GM21529 (cell line): ENCODE measurements around the gene SLC35A4.
"Not testable (repeated sequence)": the region's sequence is repeated elsewhere in the genome, so short reads cannot be mapped to it uniquely, and the experiment has no call there.

Experiments
- ATAC-seq: cut with Tn5 transposase; IDR thresholded peaks from one replicate; pipeline ENCODE4 v1.9.1; 2021; ENCODE audit not compliant: unreplicated experiment

SLC35A4 gene

DNA sequence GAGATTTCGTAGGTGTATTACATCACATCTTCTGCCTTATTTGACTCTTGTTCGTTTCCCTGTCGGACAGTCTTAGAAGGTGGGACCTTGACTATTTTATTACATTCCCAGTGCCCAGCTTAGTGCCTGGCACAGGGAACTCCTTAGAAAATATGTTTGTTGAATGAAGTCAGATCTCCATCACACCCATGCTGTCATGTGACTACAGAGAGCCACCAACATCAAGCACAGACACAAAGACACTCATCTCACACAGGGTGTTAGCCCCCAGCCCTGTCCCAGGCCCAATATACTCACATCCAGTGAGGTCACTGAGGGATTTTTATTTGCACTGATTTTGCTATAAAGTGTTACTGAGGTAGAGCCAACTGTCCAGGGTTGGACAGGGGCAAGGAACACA, 6.7 kb upstream of the SLC35A4 start:
- no peak for ATAC-seq

DNA sequence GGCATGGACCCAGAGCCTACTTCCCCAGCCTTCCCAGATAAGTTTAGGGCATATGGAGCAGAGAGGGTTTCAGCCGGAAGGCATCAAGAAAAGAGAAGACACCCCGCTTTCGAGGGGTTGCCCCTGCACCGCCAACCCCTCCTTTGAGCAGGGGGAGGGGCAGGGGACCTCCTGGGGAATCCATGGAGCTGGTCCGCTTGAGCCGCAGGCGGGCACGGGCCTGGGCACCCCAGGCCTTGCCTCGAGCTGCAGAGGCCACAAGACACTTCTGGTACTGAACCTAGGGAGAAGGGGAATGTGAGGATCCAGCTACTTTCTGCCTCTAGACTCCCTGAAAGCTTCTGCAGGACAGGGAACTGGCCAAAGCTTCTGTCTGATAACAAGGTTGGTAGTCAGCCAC, 6.1 kb upstream of the SLC35A4 start:
- ATAC-seq: no peak

DNA sequence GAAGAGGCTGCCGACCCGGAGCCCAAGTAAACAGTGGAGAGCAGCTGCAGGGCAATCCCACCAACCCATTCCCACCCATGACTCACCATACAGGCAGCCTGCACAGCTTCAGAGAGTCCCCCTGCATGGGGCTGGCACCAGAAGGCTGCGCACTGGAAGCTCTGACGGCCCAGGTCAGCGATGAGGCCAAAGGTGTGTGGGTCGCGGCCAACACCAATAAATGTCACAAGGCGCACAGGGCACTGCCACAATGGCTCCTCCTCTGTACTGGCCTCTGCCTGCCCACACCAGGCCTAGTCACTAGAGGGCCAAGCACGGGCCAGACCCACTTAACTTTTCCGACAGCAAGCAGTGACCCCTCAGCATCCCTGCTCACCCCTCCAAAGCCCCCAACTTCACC, 4.4 kb upstream of the SLC35A4 start:
- ATAC-seq: no peak

DNA sequence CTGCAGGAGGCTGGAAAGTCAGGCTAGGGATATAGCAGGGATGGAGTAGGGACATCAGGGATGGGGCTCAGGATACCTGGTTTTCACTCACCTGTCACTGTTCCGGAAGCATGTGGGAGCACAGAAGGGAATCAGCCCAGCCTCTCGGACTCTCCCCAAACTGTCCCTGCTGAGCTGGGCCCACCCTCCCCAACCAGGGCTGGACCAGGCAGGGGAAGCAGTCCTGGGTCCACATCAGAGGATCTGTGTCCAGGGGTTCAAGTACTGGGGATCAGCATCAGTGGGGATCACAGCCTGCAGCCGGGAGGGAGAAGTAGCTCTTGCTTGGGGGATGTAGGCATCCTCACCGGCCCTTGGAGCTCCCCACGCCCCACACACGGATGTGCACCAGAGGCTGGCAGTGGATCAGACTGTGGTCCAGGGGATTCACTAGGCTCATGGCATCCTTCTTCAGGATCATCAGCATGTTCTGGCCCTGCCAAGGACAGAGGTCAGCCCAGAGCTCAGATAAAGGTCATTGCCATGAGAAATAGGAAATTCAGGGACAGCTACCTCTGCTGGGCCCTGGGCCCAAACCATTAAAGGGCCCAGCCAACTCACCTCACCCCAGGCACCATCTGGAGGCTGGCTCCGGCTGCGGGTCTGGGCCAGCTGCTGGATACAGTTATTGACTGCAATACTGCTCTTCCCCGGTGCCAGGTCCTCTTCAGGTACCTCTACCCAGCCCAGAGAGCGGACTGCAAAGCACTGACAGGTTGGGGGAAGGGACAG, 2.7 kb upstream of the SLC35A4 start:
- no peak for ATAC-seq

DNA sequence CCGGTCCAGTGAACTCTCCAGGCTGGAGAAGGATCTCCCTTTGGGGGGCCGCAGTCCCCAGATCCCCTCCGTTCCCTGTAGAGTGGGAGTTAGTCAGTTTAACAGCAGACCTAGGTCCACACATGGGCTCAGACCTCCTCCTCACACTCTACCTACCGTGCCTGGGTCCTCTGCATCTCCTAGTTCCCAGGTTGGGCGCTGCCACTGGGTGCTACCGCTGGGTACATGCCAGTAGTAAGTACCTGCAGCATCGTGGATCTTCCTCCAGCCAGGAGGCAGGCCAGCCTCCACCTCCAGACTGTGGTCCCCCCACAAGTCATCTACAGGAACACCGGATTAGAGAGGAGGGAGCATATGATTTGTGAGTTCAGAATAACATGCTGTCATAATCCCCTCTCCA, 1.0 kb upstream of the SLC35A4 start:
- no peak for ATAC-seq

DNA sequence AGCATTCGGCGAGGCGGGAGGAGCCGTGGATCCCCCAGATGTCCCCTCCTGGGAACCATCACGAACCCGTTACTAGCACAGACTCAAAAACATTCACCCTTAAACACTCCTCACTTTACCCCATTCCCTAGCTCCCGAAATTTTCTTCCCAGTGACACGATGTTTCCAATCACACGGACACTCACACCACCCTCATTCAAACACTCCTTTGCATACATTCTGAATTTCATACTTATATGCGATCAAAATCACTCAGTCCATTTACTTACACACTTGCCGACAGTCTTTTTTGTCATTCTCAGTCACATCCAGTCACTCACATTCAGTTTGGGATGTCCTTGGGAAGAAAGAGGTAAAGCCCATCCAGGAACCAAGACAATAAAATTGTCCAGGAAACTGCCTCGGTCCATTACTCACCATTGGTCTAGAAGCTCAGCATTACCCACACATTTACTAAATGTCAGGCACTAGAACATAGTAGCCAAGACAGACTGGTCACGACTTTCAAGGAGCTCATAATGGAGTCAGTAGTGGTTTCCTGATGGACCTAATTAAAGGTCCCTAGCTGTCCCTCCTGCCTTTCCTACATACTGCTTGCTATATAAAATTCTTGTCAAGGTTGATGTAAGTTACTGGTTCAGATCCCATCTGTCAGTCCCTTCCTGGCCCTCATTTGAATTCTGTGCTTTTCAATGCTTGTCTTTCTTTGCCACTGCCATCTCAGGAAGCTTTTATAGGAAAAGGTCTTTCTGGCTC, 574 bp downstream of the SLC35A4 start:
- no peak for ATAC-seq

DNA sequence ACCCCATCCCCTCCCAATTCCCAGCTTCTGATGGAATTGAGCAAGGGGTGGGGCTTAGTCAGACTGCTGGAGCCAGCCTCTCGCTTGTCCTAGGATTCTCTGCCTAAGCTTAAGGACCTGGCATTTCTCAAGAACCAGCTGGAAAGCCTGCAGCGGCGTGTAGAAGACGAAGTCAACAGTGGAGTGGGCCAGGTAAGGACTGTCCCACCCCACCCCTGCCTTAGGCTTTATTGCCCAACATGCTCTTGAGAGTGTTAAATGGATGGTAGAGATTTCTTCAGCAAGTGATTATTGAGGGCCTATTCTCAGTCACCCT, 1.1 kb downstream of the SLC35A4 start:
- no peak for ATAC-seq

DNA sequence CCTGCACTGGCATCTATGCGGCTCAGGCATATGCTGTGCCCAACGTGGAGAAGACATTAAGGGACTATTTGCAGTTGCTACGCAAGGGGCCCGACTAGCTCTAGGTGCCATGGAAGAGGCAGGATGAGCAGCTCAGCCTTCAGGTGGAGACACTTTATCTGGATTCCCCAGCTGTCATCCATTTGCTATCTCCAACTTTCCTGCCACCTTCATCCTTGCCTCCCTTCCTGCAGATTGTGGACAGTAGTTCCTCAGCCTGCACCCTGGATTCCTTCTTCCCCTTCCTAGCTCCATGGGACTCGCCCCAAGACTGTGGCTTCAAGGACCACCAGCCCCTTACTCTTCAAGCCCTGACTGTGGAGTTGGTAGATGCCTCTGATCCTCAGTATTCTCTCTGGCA, 2.0 kb downstream of the SLC35A4 start:
- no peak for ATAC-seq

DNA sequence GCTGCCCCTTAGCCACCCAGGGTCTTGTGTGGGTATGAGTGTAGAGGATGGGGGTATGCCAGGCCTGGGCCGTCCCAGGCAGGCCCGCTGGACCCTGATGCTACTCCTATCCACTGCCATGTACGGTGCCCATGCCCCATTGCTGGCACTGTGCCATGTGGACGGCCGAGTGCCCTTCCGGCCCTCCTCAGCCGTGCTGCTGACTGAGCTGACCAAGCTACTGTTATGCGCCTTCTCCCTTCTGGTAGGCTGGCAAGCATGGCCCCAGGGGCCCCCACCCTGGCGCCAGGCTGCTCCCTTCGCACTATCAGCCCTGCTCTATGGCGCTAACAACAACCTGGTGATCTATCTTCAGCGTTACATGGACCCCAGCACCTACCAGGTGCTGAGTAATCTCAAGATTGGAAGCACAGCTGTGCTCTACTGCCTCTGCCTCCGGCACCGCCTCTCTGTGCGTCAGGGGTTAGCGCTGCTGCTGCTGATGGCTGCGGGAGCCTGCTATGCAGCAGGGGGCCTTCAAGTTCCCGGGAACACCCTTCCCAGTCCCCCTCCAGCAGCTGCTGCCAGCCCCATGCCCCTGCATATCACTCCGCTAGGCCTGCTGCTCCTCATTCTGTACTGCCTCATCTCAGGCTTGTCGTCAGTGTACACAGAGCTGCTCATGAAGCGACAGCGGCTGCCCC, 2.6 kb downstream of the SLC35A4 start:
- no peak for ATAC-seq

DNA sequence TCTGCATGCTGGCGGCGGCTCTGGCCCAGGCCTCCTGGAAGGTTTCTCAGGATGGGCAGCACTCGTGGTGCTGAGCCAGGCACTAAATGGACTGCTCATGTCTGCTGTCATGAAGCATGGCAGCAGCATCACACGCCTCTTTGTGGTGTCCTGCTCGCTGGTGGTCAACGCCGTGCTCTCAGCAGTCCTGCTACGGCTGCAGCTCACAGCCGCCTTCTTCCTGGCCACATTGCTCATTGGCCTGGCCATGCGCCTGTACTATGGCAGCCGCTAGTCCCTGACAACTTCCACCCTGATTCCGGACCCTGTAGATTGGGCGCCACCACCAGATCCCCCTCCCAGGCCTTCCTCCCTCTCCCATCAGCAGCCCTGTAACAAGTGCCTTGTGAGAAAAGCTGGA, 3.2 kb downstream of the SLC35A4 start:
- no peak for ATAC-seq

DNA sequence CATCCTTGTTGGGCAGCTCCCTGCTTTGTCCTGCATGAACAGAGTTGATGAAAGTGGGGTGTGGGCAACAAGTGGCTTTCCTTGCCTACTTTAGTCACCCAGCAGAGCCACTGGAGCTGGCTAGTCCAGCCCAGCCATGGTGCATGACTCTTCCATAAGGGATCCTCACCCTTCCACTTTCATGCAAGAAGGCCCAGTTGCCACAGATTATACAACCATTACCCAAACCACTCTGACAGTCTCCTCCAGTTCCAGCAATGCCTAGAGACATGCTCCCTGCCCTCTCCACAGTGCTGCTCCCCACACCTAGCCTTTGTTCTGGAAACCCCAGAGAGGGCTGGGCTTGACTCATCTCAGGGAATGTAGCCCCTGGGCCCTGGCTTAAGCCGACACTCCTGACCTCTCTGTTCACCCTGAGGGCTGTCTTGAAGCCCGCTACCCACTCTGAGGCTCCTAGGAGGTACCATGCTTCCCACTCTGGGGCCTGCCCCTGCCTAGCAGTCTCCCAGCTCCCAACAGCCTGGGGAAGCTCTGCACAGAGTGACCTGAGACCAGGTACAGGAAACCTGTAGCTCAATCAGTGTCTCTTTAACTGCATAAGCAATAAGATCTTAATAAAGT, 3.9 kb downstream of the SLC35A4 start:
- ATAC-seq: no peak

DNA sequence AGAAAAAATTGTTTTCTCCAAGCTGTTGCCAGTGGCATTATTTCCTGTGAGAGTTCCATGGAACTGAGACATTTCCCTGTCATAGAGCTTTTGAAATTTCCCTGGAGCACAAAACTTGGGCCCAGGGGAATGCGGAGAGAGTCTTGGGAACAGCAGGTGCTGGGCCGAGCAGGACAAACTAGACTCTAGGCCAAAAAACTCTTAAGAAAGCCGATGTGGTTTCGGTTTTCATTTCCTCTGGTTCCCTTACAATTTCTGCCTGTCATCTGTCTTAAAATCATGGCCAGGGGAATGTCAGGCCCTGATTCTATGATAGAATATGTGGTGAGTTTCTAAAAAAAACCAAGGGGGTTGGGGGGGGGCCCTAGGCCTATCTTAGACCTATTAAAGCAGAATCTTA, 4.6 kb downstream of the SLC35A4 start:
- no peak for ATAC-seq

DNA sequence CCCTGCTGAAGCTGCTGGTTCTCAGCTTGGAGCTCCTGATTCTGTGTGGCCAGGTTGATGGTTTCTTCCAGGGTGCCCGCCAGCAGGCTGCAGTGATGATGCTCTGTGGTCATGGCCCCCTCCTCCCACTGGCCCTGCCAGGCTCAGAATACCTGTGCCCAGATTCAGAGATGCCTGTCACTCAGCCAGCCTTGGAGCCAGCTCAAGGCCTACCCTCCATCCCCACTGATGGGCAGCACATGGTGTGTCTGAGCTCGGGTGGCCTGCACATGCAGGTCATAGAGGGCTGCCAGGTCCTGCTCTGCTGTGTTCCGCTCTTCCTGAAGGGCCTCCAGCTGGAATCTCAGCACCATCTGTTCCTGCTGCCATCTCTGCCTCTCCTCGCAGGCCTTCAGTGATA, 5.4 kb downstream of the SLC35A4 start:
- no peak for ATAC-seq

DNA sequence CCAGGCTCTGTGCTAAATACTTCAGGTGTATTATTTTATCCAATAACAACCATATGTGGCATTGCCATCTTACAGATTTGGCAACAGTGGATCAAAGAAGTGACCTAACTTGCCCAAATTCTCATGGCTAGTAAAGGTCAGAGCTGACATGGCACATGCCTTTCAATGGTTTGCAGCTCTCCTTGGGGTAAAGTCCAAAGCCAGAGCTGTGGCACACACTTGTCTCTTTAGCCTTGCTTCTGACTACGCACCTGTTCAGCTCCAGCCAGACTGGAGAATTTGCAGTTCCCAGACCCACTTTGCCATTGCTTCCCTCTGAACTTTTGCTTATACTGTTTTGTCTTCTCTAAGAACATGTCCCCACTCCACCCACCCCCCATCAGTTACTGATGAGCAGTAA, 5.9 kb downstream of the SLC35A4 start:
- ATAC-seq: no peak

DNA sequence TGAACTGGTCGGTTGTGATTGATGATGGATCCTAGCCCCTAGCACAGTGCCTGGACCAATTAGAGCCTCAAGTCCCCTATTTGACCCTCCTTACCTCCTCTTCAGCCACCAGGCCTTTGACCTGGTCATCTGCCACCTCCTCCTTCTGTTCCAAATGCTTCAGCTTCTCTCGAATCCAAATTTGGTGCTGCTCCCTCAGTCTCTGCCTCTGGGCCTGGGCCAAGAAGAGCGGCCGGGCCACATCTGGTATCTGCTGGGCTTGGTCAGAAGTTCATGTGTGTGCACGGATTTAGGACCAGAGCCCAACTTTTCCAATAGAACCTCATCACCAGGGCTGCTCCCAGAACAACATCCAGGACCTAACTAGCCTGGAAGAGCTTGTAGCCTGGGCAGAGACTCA, 6.5 kb downstream of the SLC35A4 start:
- ATAC-seq: no peak

DNA sequence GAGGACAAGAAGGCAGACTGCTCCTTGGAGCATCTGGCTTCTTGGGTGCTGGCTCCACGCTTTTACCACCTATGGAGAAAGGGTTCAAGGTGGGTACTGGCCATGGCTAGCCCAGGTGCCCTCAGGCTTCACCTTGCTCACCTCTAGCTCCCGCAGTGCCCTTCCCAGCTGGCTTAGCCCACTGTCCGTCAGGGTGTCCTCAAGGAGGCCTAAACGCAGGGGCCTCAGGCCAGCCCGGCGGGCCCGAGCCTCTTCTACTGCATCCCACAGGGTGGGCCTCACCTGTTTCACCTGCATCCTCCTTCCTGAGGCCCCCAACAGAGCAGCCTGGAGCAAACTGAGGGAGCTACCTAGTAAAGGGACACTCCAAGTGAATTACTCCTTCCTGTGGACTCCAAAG, 9.1 kb downstream of the SLC35A4 start:
- ATAC-seq: no peak

DNA sequence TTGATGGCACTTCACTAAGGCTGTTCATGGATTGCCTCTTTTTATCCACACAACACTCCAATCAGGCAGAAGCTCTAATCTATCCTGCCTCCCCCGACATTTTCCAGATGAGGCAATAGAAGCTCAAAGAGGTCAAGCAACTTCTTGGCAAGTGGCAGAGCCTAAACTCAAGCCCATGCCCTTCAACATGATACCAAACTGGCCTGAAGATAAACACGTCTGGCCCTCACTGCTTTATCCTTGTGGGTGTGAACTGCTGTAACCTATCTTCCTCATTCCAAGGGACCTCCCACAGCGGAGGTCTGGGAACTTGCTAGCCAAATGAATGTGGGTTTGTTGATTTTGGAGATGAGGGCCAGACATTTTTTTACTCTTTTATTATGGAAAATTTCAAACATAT, 9.5 kb downstream of the SLC35A4 start:
- no peak for ATAC-seq

DNA sequence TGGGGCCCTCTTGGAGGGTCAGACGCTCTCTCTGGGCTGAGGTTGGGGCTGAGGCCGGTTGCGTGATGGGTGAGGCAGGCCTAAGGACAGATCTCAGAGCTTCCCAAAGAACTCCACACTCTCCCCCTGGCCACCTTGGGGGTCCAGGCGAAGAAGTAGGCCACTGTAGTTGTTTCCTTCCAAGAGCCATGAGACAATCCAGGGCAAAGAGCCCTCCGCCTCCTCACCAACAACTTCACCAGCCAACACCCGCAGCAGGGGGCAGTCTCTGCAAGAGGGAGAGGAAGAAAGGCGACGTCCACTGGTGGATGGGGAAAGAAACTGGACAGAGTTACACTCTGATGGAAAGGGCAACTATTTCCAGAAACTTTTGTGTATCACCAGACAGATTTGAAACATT, 10.7 kb downstream of the SLC35A4 start:
- ATAC-seq: no peak

DNA sequence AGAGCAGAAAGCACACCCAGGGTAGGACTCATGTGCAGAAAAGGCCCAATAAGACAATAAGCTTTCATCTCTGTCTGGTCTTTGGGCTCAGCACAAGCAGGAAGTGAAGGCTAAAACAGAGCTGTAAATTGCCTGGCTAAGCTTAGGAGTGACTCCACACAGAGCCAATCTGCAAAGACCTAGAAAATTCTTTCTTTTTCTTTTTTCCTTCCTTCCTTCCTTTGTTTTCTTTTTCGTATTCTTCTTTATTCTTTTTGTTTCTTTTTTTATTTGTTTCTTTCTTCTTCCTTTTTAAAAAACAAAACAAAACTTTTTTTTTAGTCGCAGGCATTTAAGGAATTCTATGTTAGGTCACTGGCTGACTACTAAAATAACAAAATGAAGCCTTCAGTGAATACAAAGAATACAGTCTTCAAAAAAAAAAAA, 12.2 kb downstream of the SLC35A4 start:
- no peak for ATAC-seq

DNA sequence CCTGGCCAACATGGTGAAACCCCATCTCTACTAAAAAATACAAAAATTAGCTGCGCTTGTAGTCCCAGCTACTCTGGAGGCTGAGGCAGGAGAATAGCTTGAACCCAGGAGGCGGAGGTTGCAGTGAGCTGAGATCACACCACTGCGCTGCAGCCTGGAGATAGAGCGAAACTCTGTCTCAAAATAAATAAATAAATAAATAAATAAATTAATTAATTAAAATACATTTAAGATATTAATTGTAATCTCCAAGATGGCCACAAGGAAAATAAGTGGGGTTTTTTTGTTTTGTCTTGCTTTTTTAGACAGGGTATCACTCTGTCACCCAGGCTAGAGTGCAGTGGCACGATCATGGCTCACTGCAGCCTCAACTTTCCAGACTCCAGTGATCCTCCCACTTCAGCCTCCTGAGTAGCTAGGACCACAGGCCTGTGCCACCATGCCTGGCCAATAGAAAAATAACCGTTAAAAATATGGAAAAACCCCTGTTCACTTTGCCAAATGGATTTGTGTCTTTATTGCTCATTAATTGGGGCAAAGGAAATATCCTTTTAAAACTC, 14.6 kb downstream of the SLC35A4 start:
- not testable (repeated sequence) for ATAC-seq

DNA sequence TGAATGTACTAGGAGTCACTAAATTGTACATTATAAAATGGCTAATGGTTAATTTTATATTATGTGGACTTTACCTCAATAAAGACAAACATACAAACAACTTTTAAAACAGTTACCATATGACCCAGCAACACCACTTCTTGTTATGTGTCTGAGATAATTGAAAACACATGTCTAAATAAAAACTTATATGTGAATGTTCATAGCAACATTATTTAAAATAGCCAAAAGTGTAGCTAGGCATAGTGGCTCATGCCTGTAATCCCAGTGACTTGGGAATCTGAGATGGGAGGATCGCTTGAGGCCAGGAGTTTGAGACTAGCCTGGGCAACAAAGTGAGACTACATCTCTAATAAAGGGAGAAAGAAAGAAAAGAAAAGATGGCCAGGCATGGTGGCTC, 22.9 kb downstream of the SLC35A4 start:
- ATAC-seq: no peak
